Inflammatory macrophage treated with lipopolysaccharide for 1 hour (primary cell): ENCODE results near the gene PRPF6.
A peak's percentile ranks its signal among the peaks of the same experiment; 100 is the strongest.

ENCODE experiments used
- DNase-seq, 2 donors: peaks; one replicate each; pipeline ENCODE4 v3.0.0-alpha.2; 2020 to 2022

PRPF6 gene

GRCh38 chr20:64038224-64038564, 57.3 kb downstream of the PRPF6 start:
- no peak for DNase-seq

- DNase-seq = peak; percentile 43 to 56
Measured at GRCh38 chr20:64038565-64039292, 57.8 kb downstream of the PRPF6 start.

GRCh38 chr20:64039293-64040160, 58.6 kb downstream of the PRPF6 start:
- DNase-seq = no peak

DNA sequence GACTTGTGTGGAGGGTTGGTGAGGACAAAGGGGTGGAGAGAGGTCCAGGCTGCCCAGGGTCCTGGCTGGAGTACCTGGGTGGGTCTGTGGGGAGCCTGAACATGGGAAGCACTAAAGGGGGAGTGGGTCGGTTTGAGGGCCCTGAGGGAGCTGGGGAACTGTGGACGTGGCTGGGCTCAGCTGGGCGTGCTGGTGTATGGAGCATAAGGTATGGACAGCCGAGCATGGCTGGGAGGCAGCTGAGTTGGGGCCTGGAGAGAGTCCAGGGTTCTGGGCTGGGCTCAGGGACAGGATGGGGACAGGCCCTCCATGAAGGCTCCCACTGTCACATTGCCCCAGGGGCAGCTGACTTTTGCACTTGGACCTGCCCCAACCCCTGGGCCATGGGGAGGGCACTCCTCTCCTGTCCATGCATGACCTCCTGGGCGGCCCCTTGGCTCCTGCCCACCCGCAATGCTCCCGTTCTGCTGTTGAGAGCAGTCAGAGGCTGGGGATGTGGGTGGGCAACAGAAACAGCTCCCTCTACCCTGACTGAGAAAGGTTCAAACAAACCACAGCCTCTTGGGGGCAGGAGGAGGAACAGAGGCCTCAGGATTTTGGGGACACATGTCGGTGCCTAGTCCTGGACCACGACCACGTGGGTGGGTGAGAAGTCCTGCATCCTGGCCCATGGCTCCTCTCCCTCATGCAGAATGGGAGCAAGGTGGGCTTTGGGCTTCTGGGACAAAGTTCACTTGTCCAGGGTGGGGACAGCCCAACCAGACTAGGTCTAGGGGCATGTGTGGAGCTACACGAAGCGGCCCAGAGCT, 59.5 kb downstream of the PRPF6 start:
- DNase-seq = no peak

DNA sequence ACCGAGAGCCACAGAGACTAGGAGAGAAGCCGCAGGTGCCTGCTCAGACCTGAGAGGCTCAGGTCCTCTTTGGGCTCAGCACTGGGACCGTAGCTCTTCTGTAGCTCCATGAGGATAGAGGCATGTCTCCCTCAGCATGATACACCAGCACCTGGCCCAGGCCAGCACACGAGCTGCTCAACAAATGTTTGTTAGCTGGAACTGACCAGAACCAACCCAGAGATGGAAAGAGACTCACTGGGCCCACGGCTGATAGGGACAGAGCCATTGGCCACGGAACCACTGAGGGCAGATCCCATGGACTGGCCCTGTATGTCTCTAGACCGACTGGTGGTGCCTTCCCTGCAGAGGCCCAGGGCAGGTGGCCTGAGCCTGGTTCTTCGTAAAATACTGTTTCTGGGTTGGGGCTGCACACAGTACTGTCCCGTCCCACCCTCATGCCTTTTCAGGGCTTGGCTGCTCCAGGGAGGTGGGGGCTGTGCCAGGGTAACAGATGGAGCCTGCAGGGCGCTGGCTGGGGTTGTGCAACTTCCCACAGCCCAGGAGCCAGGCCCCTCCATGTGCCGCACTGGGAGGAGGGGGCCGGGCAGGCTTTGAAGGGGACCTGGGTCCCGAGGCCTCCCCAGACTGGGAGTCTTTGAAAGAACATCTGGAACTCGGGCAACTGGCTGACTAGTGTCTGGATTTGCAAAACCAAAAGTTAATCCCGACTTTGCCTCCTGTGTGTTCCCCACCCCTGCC, 60.3 kb downstream of the PRPF6 start:
- no peak for DNase-seq

- no peak for DNase-seq
Measured at GRCh38 chr20:64041781-64042053, 60.8 kb downstream of the PRPF6 start.

- DNase-seq = no peak
Measured at GRCh38 chr20:64042054-64042781, 61.3 kb downstream of the PRPF6 start.

- DNase-seq = no peak
Measured at GRCh38 chr20:64043768-64044167, 62.8 kb downstream of the PRPF6 start.

DNA sequence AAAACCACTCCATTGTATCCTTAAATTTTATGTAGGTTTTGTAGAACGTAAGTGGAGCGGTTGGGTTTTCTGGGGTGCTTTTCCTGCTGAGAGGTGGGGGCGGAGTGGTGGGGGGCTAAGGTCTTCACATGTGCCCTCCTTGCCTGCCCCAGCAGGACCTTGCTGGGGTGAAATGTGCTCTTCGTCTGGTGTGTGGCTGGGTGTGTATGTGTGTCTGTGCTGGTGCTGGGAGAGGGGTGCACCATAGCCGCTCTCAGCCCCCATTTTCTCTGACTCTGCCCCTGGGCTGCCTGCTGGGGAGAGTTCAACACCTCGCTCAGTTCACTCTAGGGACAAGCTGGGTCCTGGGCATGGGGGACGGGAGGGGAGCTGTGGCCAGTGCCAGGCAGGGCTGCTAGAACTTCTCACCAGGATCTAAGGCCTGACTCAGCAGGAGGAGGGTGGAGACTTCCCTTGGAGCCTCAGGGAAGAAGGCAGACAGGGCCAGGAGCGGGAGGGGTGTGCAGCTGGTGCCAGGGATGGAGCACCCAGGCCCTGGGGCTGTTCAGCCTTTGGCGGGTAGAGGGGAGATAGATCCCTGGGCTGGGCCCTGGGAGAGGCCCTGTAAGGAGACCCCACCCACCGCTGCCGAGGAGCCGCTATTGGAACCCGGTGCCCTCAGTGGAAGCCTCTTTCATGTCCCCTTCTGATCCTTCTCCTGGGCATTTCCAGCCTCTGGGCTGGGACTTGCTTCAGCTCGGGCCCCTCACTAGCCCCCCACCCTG, 63.7 kb downstream of the PRPF6 start:
- DNase-seq = no peak

GRCh38 chr20:64045346-64046011, 64.5 kb downstream of the PRPF6 start:
- DNase-seq = no peak

GRCh38 chr20:64047046-64047389, 66.1 kb downstream of the PRPF6 start:
- DNase-seq = no peak

GRCh38 chr20:64047968-64048401, 67.1 kb downstream of the PRPF6 start:
- no peak for DNase-seq

DNA sequence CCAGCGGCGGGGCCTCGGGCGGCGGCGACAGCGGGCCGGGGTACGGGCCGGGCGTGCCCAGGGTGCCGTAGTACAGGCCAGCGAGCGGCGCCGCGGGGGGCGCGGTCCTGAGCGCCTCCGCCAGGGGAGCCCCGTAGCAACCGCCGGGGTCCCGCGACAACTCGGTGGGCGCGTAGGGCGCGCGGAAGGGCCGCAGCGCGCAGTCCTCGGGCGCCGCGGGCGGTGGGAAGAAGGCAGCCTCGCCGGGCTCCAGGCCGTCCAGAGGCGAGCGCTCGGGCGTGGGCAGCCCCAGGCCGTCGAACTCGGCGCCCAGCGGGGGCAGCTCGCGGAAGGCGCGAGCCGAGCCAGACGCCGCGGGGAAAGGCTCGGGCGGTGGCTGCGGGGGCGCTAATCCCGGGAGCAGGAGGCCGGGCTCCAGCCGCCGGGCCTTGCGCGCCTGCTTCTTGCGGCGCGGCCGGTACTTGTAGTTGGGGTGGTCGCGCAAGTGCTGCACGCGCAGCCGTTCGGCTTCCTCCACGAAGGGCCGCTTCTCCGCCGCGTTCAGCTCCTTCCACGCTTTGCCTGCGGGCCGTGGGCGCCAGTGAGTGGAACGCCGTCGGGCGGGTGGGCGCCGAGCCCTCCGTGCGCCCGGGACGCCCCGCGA, 67.6 kb downstream of the PRPF6 start:
- no peak for DNase-seq

GRCh38 chr20:64049060-64049877, 68.3 kb downstream of the PRPF6 start, which contains the start of gene SOX18:
Gene SOX18, minus strand, starts transcription at chr20:64049639. Its CDS starts 123 bp downstream, at chr20:64049516.
- no peak for DNase-seq

- no peak for DNase-seq
Measured at GRCh38 chr20:64049878-64050260, 68.9 kb downstream of the PRPF6 start.

- DNase-seq = no peak
Measured at GRCh38 chr20:64050261-64051032, 69.5 kb downstream of the PRPF6 start.

DNA sequence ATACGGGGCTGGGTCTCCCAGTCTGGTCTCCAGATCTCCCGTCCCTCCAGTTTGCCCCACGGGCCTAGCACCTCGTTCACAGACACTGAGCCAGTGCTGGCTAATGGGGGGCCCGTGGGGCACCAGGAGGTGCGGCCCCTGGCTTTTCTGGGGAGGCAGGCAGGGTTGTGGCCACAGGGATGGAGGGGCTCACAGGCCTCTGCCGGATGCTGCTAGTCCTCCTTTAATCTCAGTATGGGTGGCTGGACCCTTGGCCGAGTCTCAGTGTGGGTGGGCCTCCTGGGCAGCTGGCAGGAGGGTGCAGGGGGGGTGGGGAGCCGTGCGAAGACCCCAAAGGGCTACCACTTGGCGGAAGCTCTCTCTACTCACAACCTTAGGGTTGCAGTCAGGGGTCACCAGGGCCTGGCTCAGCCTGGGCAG, 70.1 kb downstream of the PRPF6 start:
- no peak for DNase-seq

- DNase-seq = no peak
Measured at GRCh38 chr20:64051561-64052325, 70.8 kb downstream of the PRPF6 start.
